Mesothelial cell of epicardium (in vitro differentiated cells): ENCODE measurements around the gene OTOP3. TPM values are rescaled to one million over a fixed set of nuclear protein-coding genes. Genes with fewer than 3 reads are reported as not detected.
A peak's percentile ranks its signal among the peaks of the same experiment; 100 is the strongest.

Experiments
- DNase-seq, 2 experiments: peaks; one replicate each; pipeline ENCODE4 v3.0.0; 2021; ENCODE audit warnings: low spot score in 2 of 2; ENCODE audit not compliant: unreplicated experiment in 2 of 2
- H3K27ac Mint-ChIP-seq: 2 replicates; pipeline ENCODE4 v1.8.0; 2021; ENCODE audit warnings: mixed read lengths
- H3K27me3 Mint-ChIP-seq: 2 replicates; pipeline ENCODE4 v1.8.0; 2021; ENCODE audit warnings: low read depth, mixed read lengths
- H3K36me3 Mint-ChIP-seq: 2 replicates; pipeline ENCODE4 v1.8.0; 2021; ENCODE audit warnings: mixed read lengths
- H3K4me1 Mint-ChIP-seq: 2 replicates; pipeline ENCODE4 v1.8.0; 2021; ENCODE audit warnings: mixed read lengths
- H3K4me3 Mint-ChIP-seq: 2 replicates; pipeline ENCODE4 v1.8.0; 2021; ENCODE audit warnings: mild to moderate bottlenecking, moderate library complexity, mixed read lengths
- H3K9me3 Mint-ChIP-seq: 2 replicates; pipeline ENCODE4 v1.8.0; 2021; ENCODE audit warnings: mixed read lengths
- total RNA-seq: library from RNA; stranded (reverse); gene quantifications from 3 replicates; pipeline ENCODE4 v1.2.1, GENCODE V29; 2021
- TF ChIP-seq, protein P1 (sequence below): fragments of 200-600 bp; sonication (generic); IDR thresholded peaks from one replicate; pipeline ENCODE4 v1.5.0; 2021; ENCODE audit warnings: antibody characterized with exemption; ENCODE audit not compliant: unreplicated experiment

The OTOP3 gene
- total RNA-seq, 1 donor from 2014 or later: not detected

DNA sequence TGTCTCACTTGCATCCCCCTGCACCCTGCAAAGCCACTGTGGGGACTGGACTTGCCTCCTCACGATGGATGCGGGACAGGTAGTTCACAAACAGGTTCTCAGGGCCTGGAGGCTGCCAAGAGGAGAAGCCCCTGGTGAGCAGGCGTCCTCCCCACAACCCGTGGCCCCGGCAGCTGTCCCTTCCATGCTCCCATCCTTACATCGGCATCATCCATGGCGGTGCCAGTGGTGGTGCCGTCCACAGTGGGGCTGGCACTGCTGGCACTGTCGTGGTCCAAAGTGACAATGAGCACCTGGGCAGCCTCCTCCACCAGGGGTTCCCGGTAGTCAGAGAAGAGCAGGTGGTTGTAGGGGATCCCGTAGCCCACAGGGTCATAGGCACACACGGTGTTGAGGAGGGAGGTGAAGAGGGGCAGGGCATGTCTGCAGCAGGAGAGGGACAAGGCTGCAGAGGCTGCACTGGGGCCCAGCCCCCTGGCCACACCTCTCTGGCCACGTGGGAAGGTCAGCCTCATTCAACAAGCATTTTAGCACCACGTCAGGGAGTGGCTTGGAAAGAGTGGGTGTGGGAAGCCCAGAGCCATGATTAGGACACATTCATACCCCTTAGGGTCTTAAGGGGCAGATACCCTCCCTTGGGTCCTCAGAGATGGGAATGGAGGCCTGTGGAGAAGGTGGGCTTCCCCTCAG, 24.3 kb downstream of the OTOP3 start:
- TF ChIP-seq, protein P1, sequence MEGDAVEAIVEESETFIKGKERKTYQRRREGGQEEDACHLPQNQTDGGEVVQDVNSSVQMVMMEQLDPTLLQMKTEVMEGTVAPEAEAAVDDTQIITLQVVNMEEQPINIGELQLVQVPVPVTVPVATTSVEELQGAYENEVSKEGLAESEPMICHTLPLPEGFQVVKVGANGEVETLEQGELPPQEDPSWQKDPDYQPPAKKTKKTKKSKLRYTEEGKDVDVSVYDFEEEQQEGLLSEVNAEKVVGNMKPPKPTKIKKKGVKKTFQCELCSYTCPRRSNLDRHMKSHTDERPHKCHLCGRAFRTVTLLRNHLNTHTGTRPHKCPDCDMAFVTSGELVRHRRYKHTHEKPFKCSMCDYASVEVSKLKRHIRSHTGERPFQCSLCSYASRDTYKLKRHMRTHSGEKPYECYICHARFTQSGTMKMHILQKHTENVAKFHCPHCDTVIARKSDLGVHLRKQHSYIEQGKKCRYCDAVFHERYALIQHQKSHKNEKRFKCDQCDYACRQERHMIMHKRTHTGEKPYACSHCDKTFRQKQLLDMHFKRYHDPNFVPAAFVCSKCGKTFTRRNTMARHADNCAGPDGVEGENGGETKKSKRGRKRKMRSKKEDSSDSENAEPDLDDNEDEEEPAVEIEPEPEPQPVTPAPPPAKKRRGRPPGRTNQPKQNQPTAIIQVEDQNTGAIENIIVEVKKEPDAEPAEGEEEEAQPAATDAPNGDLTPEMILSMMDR: no peak
- no peak overlapping the region for H3K4me3 Mint-ChIP-seq
- H3K9me3 Mint-ChIP-seq: no peaks in the 10 kb centered on the region
- no peak overlapping the region for H3K27ac Mint-ChIP-seq
- no peak for DNase-seq
- peaks cover 4% of the 10 kb centered on the region for H3K27me3 Mint-ChIP-seq
- H3K36me3 Mint-ChIP-seq: peaks cover 2% of the 10 kb centered on the region
- H3K4me1 Mint-ChIP-seq: no peaks in the 10 kb centered on the region

DNA sequence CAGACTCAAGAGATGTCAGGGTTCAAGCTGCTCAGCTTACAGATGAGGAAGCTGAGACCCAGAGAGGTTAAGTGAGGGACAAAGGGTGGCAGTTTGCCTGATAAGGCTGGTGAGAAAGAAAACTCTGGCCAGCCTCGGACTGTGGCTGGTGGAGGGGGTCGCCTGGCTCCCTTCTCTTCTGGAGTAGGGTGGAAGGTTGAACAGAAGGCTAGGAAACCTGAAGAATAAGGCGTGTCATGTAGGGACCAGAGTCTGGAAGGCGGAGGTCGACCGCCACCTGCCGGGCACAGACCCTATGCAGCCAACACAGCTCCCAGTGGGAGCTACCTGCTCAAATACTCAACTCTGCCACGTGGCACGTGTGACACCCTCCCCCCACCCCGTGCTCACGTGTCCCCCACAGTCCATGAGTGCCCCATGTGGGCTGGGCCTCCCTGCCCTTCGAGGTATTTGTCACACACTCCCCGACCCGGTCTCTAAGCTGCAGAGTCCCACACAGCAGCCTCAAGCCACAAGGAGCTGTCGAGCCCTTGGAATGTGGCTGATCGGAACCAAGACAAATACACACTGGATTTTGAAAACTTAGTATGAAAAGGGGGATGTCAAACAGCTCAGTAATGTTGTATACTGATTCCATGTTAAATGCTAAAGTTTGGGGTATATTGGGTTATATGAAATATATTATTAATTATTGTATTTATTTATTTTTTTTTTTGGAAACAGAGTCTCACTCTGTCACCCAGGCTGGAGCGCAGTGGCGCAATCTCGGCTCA, 25.1 kb downstream of the OTOP3 start:
- Mint-ChIP-seq H3K36me3 (no peaks in the 10 kb centered on the region), H3K4me1 (no peaks in the 10 kb centered on the region), H3K9me3 (no peaks in the 10 kb centered on the region), H3K27me3 (peaks cover 4% of the 10 kb centered on the region), H3K4me3 (no peak overlapping the region), H3K27ac (no peak overlapping the region)
- TF ChIP-seq, protein P1: no peak
- DNase-seq: peak in 1 of 2 experiments; percentile 56

DNA sequence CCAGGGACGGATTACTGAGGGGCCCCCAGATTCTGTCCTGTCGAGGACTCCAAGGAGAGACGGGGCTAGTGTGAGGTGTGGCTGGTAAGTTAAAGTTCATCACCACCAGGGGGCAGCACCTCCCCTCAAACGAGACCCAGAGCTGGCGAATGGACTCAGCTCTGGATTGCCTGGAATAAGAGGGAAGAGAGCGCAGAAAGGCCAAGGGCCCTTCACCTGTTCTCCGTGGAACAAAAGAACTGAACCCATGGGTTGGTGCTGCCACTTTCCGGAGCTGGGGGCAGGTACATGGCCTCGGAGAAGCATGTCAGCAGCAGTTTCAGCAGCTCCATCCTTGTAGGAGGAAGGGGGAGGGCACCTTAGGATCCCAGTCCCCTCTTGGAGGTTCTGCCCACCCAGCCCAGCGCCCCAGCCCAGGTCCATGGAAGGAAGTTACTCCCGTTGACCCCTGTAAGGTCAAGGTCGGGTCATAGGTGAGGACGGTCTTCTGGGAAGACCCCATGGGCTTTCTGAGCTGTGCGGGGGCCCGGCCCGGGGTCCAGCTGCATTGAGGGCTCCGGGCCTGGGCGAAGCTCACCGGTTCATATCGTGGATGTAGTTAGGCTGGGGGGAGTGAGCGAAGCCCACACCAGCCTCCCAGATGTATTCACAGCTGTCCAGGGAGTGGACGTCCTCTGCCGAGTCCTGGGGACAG, 26.1 kb downstream of the OTOP3 start:
- H3K27me3 Mint-ChIP-seq: peaks cover 4% of the 10 kb centered on the region
- no peaks in the 10 kb centered on the region for H3K9me3 Mint-ChIP-seq
- H3K36me3 Mint-ChIP-seq: no peaks in the 10 kb centered on the region
- TF ChIP-seq, protein P1: peak; percentile 94
- no peaks in the 10 kb centered on the region for H3K4me1 Mint-ChIP-seq
- no peak overlapping the region for H3K4me3 Mint-ChIP-seq
- H3K27ac Mint-ChIP-seq: peak overlapping the region; percentile 26
- peak; percentile 83 to 93 for DNase-seq

DNA sequence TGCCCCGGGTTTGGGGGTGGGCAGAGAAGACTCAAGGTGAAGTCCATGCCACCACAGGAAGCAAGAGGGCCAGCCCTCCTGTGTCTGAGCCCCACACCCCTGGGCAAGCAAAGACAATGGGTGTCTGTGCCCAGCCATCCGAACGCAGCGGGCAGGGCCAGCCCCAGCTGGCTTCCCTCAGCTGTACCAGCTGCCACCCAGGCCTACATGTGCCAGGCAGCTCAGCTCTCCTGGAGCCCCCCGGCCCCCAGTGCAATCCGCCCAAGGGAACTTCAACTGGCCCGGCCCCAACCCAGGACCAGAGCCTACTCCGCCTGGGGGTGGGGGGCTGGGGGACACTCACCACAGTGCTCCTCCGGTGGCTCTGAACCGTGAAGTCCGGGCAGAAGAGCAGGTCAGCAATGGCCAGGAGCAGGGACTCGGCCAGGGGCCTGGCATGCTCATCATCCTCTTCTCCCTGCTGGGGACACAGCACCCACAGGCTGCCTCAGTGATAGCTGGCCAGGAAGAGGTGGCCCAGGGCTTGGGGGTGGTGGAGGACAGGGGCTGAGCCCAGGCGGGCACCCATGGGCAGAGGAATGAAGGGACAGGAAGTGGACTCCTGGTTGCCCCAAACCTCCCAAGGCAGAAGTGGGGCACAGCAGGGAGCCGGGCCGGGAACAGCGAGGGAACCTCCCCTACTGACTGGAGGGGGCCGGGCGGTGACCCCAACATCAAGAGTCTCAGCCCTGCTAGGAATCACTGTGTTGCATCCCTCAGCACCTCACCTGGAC, 27.1 kb downstream of the OTOP3 start:
- TF ChIP-seq, protein P1: no peak
- Mint-ChIP-seq H3K4me1 (no peaks in the 10 kb centered on the region), H3K27ac (no peak overlapping the region), H3K36me3 (no peaks in the 10 kb centered on the region), H3K9me3 (no peaks in the 10 kb centered on the region), H3K4me3 (no peak overlapping the region), H3K27me3 (peaks cover 4% of the 10 kb centered on the region)
- no peak for DNase-seq

DNA sequence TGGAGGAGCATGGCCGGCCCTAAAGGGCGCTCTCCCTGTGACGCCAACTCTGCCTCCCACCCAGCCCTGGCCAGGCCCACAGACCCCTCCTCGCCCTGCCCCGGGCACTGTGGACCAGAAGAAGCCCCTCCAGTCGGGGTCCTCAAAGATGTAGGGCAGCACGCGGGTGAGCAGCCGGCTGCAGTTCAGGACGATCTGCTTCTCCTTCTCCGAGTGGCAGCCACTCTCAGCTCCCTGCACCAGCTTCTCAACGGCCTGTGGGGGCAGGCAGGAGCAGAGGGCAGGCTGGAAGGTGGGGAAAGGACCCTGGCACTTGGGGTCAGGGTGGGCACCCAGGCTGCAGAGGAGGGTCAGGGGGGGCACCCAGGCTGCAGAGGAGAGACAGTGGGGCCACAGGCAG, 28.0 kb downstream of the OTOP3 start:
- no peak overlapping the region for H3K27ac Mint-ChIP-seq
- DNase-seq: no peak
- H3K4me1 Mint-ChIP-seq: peaks cover 6% of the 10 kb centered on the region
- no peaks in the 10 kb centered on the region for H3K9me3 Mint-ChIP-seq
- H3K36me3 Mint-ChIP-seq: no peaks in the 10 kb centered on the region
- TF ChIP-seq, protein P1: no peak
- H3K27me3 Mint-ChIP-seq: no peaks in the 10 kb centered on the region
- H3K4me3 Mint-ChIP-seq: no peak overlapping the region
